Hepatocyte (in vitro differentiated cells): Measurements from ENCODE around the gene RGS17. TPM values are rescaled to one million over a fixed set of nuclear protein-coding genes. Genes with fewer than 3 reads are reported as not detected.

Source experiments
- DNase-seq: peaks from one replicate; pipeline ENCODE4 v3.0.0-alpha.2; 2016; ENCODE audit warnings: low spot score
- H2AFZ ChIP-seq: fragments of 200-600 bp; sonication (generic); 2 replicates; pipeline ENCODE4 v1.6.0; 2016; ENCODE audit warnings: antibody characterized with exemption, mild to moderate bottlenecking
- H3K27ac ChIP-seq: fragments of 200-600 bp; sonication (generic); 2 replicates; pipeline ENCODE4 v1.5.1; 2016; ENCODE audit warnings: mild to moderate bottlenecking
- H3K27me3 ChIP-seq: fragments of 200-600 bp; sonication (generic); 2 replicates; pipeline ENCODE4 v1.6.1; 2016
- H3K36me3 ChIP-seq: fragments of 200-600 bp; sonication (generic); replicated peaks from 2 replicates; pipeline ENCODE4 v1.5.1; 2016; ENCODE audit warnings: low read depth; ENCODE audit not compliant: insufficient read depth
- H3K4me1 ChIP-seq: fragments of 200-600 bp; sonication (generic); 2 replicates; pipeline ENCODE4 v1.5.1; 2016; ENCODE audit warnings: mild to moderate bottlenecking, moderate library complexity; ENCODE audit not compliant: insufficient read depth
- H3K4me2 ChIP-seq: fragments of 200-600 bp; sonication (generic); 2 replicates; pipeline ENCODE4 v1.6.0; 2016
- H3K4me3 ChIP-seq: fragments of 200-600 bp; sonication (generic); 2 replicates; pipeline ENCODE4 v1.5.1; 2016; ENCODE audit warnings: mild to moderate bottlenecking
- H3K79me2 ChIP-seq: fragments of 200-600 bp; sonication (generic); 2 replicates; pipeline ENCODE4 v1.6.0; 2017; ENCODE audit warnings: mild to moderate bottlenecking
- H3K9me2 ChIP-seq: fragments of 200-600 bp; sonication (generic); replicated peaks from 2 replicates; pipeline ENCODE4 v1.6.0; 2017; ENCODE audit warnings: mild to moderate bottlenecking; ENCODE audit not compliant: insufficient read depth
- H3K9me3 ChIP-seq: fragments of 200-600 bp; sonication (generic); 2 replicates; pipeline ENCODE4 v1.5.1; 2016; ENCODE audit warnings: low read depth, mild to moderate bottlenecking
- H4K20me1 ChIP-seq: fragments of 200-600 bp; sonication (generic); 2 replicates; pipeline ENCODE4 v1.6.0; 2016; ENCODE audit warnings: mild to moderate bottlenecking; ENCODE audit not compliant: insufficient read depth, poor library complexity, severe bottlenecking
- CTCF ChIP-seq: fragments of 200-600 bp; sonication (generic); IDR thresholded peaks from 2 replicates; pipeline ENCODE4 v1.5.1; 2016; ENCODE audit warnings: antibody characterized with exemption, mild to moderate bottlenecking; ENCODE audit not compliant: poor library complexity
- EZH2 ChIP-seq: fragments of 200-600 bp; sonication (generic); IDR thresholded peaks from 2 replicates; pipeline ENCODE4 v1.6.1; 2016; ENCODE audit warnings: antibody characterized with exemption, mild to moderate bottlenecking, borderline replicate concordance
- EZH2phosphoT487 ChIP-seq: fragments of 200-600 bp; sonication (generic); IDR thresholded peaks from one replicate; pipeline ENCODE4 v1.6.1; 2018; ENCODE audit warnings: antibody characterized with exemption, mild to moderate bottlenecking, low read depth, moderate library complexity; ENCODE audit not compliant: unreplicated experiment, severe bottlenecking
- WGBS: methylation state at CpG from one replicate; pipeline ENCODE4 v1.1.6; 2016; ENCODE audit warnings: low lambda C conversion rate; ENCODE audit errors: missing lambda C conversion rate; 5-methylcytosine and 5-hydroxymethylcytosine counted together
- polyA plus RNA-seq: library from polyadenylated mRNA; unstranded; fragments of >200 nt; fragmentation: Nextera tagmentation; extraction: Ambion mirVana; gene quantifications from 2 replicates; pipeline ENCODE4 v1.2.1, GENCODE V29; 2016
- total RNA-seq: library from RNA; depleted of rRNA; stranded (reverse); fragments of >200 nt; gene quantifications from 2 replicates; pipeline ENCODE4 v1.2.3, GENCODE V29; 2014

The RGS17 gene
- total and polyA plus RNA-seq, 2 experiments from 2014 or later, result 0.27 to 0.97 TPM

- Histone ChIP-seq H3K27ac (no peak overlapping the region), H3K36me3 (no peaks in the 10 kb centered on the region), H4K20me1 (no peaks in the 10 kb centered on the region), H3K4me2 (peak overlapping the region; percentile 99), H2AFZ (peak overlapping the region; percentile 98), H3K9me2 (no peaks in the 10 kb centered on the region), H3K27me3 (peaks cover 40% of the 10 kb centered on the region), H3K9me3 (no peaks in the 10 kb centered on the region), H3K4me3 (peak overlapping the region; percentile 98), H3K4me1 (no peaks in the 10 kb centered on the region), H3K79me2 (no peaks in the 10 kb centered on the region)
- 1% methylated on average over 33 of the region's 54 CpGs for WGBS
- peak; percentile 28 for DNase-seq
- no peak for TF ChIP-seq CTCF
- TF ChIP-seq EZH2, result no peak
- no peak for TF ChIP-seq EZH2phosphoT487
These were observed 506 bp downstream of the RGS17 start for GRCh38 chr6:153130515-153131036.

GRCh38 chr6:153129873-153130514 is 1.1 kb downstream of the RGS17 start:
- Histone ChIP-seq H3K79me2 (no peaks in the 10 kb centered on the region), H3K27ac (no peak overlapping the region), H3K4me1 (no peaks in the 10 kb centered on the region), H3K9me2 (no peaks in the 10 kb centered on the region), H3K36me3 (no peaks in the 10 kb centered on the region), H3K27me3 (peaks cover 40% of the 10 kb centered on the region), H3K4me2 (peak overlapping the region; percentile 99), H2AFZ (peak overlapping the region; percentile 98), H3K9me3 (no peaks in the 10 kb centered on the region), H4K20me1 (no peaks in the 10 kb centered on the region), H3K4me3 (peak overlapping the region; percentile 98)
- TF ChIP-seq CTCF (no peak), EZH2 (no peak), EZH2phosphoT487 (no peak)
- peak; percentile 15 for DNase-seq
- 0% methylated on average over 29 of the region's 53 CpGs for WGBS

- no peaks in the 10 kb centered on the region for H3K79me2 ChIP-seq
- WGBS, result 85% methylated on average over 3 of the region's 3 CpGs
- no peak overlapping the region for H3K4me2 ChIP-seq
- TF ChIP-seq EZH2 (no peak), EZH2phosphoT487 (no peak), CTCF (no peak)
- H4K20me1 ChIP-seq, result no peaks in the 10 kb centered on the region
- H3K4me3 ChIP-seq, result no peak overlapping the region
- no peaks in the 10 kb centered on the region for H3K4me1 ChIP-seq
- no peaks in the 10 kb centered on the region for H3K9me3 ChIP-seq
- H3K9me2 ChIP-seq, result no peaks in the 10 kb centered on the region
- peaks cover 43% of the 10 kb centered on the region for H3K27me3 ChIP-seq
- H3K36me3 ChIP-seq, result no peaks in the 10 kb centered on the region
- H2AFZ ChIP-seq, result no peak overlapping the region
- no peak overlapping the region for H3K27ac ChIP-seq
- DNase-seq, result no peak
These were observed 4.9 kb downstream of the RGS17 start for GRCh38 chr6:153126218-153126617.
